Uterus (tissue), 4 donors: ENCODE data around the gene FCN1. TPM values are rescaled to one million over a fixed set of nuclear protein-coding genes. Genes with fewer than 3 reads are reported as not detected.
A peak's percentile ranks its signal among the peaks of the same experiment; 100 is the strongest.

Experiments
- DNase-seq, 2 donors: peaks; one replicate each; pipeline ENCODE4 v3.0.0-alpha.2; 2019 to 2020
- H3K27ac ChIP-seq, 2 donors: fragments of 200-600 bp; sonication (generic); 1 replicate in 1 of 2; 2 replicates in 1 of 2; pipeline ENCODE4 v1.5.1; 2016 to 2018
- H3K27me3 ChIP-seq, 2 donors: fragments of 200-600 bp; sonication (generic); one replicate each; pipeline ENCODE4 v1.5.1; 2018 to 2019; ENCODE audit warnings: control low read depth in 1 of 2
- H3K36me3 ChIP-seq, 2 donors: fragments of 200-600 bp; sonication (generic); one replicate each; pipeline ENCODE4 v1.5.1; 2019; ENCODE audit warnings: control low read depth in 1 of 2
- H3K4me1 ChIP-seq, 2 donors: fragments of 200-600 bp; sonication (generic); one replicate each; pipeline ENCODE4 v1.5.1; 2018 to 2019; ENCODE audit warnings: control low read depth in 1 of 2
- H3K4me3 ChIP-seq, 2 donors: fragments of 200-600 bp; sonication (generic); 1 replicate in 1 of 2; 2 replicates in 1 of 2; pipeline ENCODE4 v1.5.1; 2018 to 2019; ENCODE audit warnings: mild to moderate bottlenecking in 1 of 2
- H3K9me3 ChIP-seq, 2 donors: fragments of 200-600 bp; sonication (generic); one replicate each; pipeline ENCODE4 v1.5.1; 2019; ENCODE audit warnings: control low read depth in 1 of 2
- CTCF ChIP-seq, 4 experiments: fragments of 200-600 bp in 2 of 4; fragments of 450-650 bp in 2 of 4; sonication (generic) in 2 of 4; IDR thresholded peaks; one replicate each; pipeline ENCODE4 v1.5.1; 2016 to 2019; ENCODE audit warnings: antibody characterized with exemption in 4 of 4, mild to moderate bottlenecking in 2 of 4, moderate library complexity in 1 of 4
- POLR2A ChIP-seq, 2 donors: fragments of 450-650 bp; IDR thresholded peaks; one replicate each; pipeline ENCODE4 v1.6.1; 2016; ENCODE audit warnings: antibody characterized with exemption in 2 of 2, mild to moderate bottlenecking in 1 of 2, moderate library complexity in 1 of 2
- intact Hi-C: fragments of 100-400 bp; cut with DNase I; formaldehyde crosslinking; loops from one replicate; pipeline ENCODE4 v1.15.1; 2023; ENCODE audit warnings: low total_unique reads
- total RNA-seq, 4 donors: library from RNA; depleted of rRNA in 3 of 4; stranded (reverse); fragments of >200 nt in 3 of 4; gene quantifications; one replicate each; pipeline versions ENCODE4 v1.1.0 to v1.2.4, GENCODE V29; 2014 to 2023
- donor health status: DM: yes; HTN: yes; CAD: no.

Gene FCN1
- total RNA-seq, 4 donors from 2014 or later, result 0.26 to 13.8 (median 4.4) TPM

- DNase-seq, result peak in 1 of 2 donors; percentile 11
- Histone ChIP-seq H3K9me3 (no peaks in the 10 kb centered on the region), H3K36me3 (no peaks in the 10 kb centered on the region), H3K4me1 (peaks cover 0 to 11% of the 10 kb centered on the region in 2 donors), H3K27ac (no peak overlapping the region), H3K27me3 (no peaks in the 10 kb centered on the region), H3K4me3 (no peak overlapping the region)
- TF ChIP-seq POLR2A (IDR thresholded peaks at IDR 0.05), result no peak
- no peak for TF ChIP-seq CTCF (IDR thresholded peaks at IDR 0.05)
- intact Hi-C loops, result no loop called here
Observed at GRCh38 chr9:134891053-134891452, 26.7 kb downstream of the FCN1 start.

- Histone ChIP-seq H3K9me3 (no peaks in the 10 kb centered on the region), H3K27ac (no peak overlapping the region), H3K27me3 (no peaks in the 10 kb centered on the region), H3K4me3 (no peak overlapping the region), H3K36me3 (no peaks in the 10 kb centered on the region), H3K4me1 (peaks cover 0 to 5% of the 10 kb centered on the region in 2 donors)
- intact Hi-C loops, result no loop called here
- TF ChIP-seq CTCF (IDR thresholded peaks at IDR 0.05) (no peak), POLR2A (IDR thresholded peaks at IDR 0.05) (no peak)
- DNase-seq, result no peak
Observed at GRCh38 chr9:134890155-134890495, 27.6 kb downstream of the FCN1 start.

- H3K36me3 ChIP-seq, result no peaks in the 10 kb centered on the region
- no peaks in the 10 kb centered on the region for H3K27me3 ChIP-seq
- H3K4me1 ChIP-seq, result no peaks in the 10 kb centered on the region
- H3K27ac ChIP-seq, result no peak overlapping the region
- H3K9me3 ChIP-seq, result no peaks in the 10 kb centered on the region
- H3K4me3 ChIP-seq, result no peak overlapping the region
- peak in 1 of 2 donors; percentile 9 for DNase-seq
- TF ChIP-seq POLR2A (IDR thresholded peaks at IDR 0.05) (no peak), CTCF (IDR thresholded peaks at IDR 0.05) (no peak)
- intact Hi-C loops, result no loop called here
Observed at GRCh38 chr9:134889386-134890154, 28.1 kb downstream of the FCN1 start.

GRCh38 chr9:134888603-134889190 lies 29.0 kb downstream of the FCN1 start:
- H3K4me1 ChIP-seq, result no peaks in the 10 kb centered on the region
- no peaks in the 10 kb centered on the region for H3K27me3 ChIP-seq
- H3K9me3 ChIP-seq, result no peaks in the 10 kb centered on the region
- intact Hi-C loops, result no loop called here
- H3K36me3 ChIP-seq, result no peaks in the 10 kb centered on the region
- no peak for DNase-seq
- no peak overlapping the region for H3K4me3 ChIP-seq
- H3K27ac ChIP-seq, result no peak overlapping the region
- TF ChIP-seq CTCF (IDR thresholded peaks at IDR 0.05), result no peak
- no peak for TF ChIP-seq POLR2A (IDR thresholded peaks at IDR 0.05)
